ENCODE results near the gene ZGRF1.
A peak's percentile ranks its signal among the peaks of the same experiment; 100 is the strongest.

GRCh38 chr4:112509243-112510141 is 127.2 kb downstream of the ZGRF1 start:
- no peak for TF ChIP-seq CTCF (IDR thresholded peaks at IDR 0.05; ENCODE audit: extremely low read depth in 1 of 2, insufficient read depth in 1 of 2, low read depth in 1 of 2, low read length in 2 of 2)
- TF ChIP-seq POLR2A (IDR thresholded peaks at IDR 0.05; ENCODE audit: low read depth, low read length) = no peak
- no peak for TF ChIP-seq POLR2AphosphoS5 (IDR thresholded peaks at IDR 0.05; ENCODE audit: insufficient read depth, low read depth, low read length)
- peak; percentile 82 for TF ChIP-seq EZH2 (IDR thresholded peaks at IDR 0.05; ENCODE audit: borderline replicate concordance, low read depth, low read length, severe bottlenecking)

Measured in endothelial cell of umbilical vein (primary cell).